ENCODE data around the gene GJD2. TPM values are rescaled to one million over a fixed set of nuclear protein-coding genes. Genes with fewer than 3 reads are reported as not detected.

The GJD2 gene
- total and polyA plus RNA-seq, 2 experiments from 2014 or later = not detected

DNA sequence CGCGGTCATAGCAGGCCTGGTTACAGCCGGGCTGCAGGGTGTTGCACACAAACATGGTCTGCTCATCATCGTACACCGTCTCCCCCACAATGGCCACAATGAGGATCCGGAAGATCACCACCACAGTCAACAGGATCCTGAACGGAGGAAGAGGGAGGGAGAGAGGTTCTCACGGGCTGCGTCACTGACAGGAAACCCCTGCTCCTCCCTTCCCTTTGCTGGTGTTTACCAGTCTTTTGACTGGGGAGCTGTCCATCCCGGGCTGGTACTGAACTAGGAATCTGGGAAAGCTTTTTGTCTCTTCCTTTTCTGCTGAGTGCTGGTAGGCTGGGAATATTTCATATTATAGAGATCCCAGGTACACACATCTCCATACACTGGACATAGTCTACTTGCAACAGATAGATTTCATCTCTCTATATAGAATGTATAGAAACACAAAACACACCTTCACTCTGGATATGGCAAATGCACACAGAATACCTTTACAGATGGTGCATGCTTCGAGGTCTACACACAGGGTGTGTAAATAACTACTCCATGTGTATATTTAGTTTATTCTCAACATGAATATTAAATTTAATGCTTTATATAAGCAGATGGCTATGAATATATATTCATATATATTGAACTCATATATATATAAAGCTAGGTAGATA lies 1.4 kb downstream of the GJD2 start:
- Histone ChIP-seq H3K79me2 (ENCODE audit: insufficient read depth) (no peaks in the 10 kb centered on the region), H3K4me3 (no peak overlapping the region), H2AFZ (no peak overlapping the region), H3K27me3 (replicated peaks; ENCODE audit: insufficient read depth) (peaks cover 58% of the 10 kb centered on the region), H3K9ac (no peak overlapping the region), H3K9me3 (ENCODE audit: low read depth) (no peaks in the 10 kb centered on the region), H3K36me3 (ENCODE audit: low read depth) (no peaks in the 10 kb centered on the region), H3K4me1 (ENCODE audit: insufficient read depth) (no peaks in the 10 kb centered on the region), H3K27ac (no peak overlapping the region), H4K20me1 (ENCODE audit: insufficient read depth) (no peaks in the 10 kb centered on the region), H3F3A (ENCODE audit: insufficient read depth) (no peaks in the 10 kb centered on the region), H3K4me2 (ENCODE audit: unreplicated experiment) (no peak overlapping the region), H3K9me2 (ENCODE audit: insufficient read depth) (no peaks in the 10 kb centered on the region)
- WGBS, 2 experiments (ENCODE audit: low coverage in 1 of 2, low lambda C conversion rate in 2 of 2, missing lambda C conversion rate in 2 of 2) = 29 to 45% methylated on average over 11 of the region's 11 CpGs
- in situ Hi-C loops (cut with MboI) = no loop called here
- TF ChIP-seq EZH2phosphoT487 (IDR thresholded peaks at IDR 0.05; ENCODE audit: insufficient read depth, low read depth) (no peak), EZH2 (IDR thresholded peaks at IDR 0.05; ENCODE audit: insufficient read depth, poor library complexity, severe bottlenecking) (peak; percentile 18)
- DNase-seq = peak; percentile 78

DNA sequence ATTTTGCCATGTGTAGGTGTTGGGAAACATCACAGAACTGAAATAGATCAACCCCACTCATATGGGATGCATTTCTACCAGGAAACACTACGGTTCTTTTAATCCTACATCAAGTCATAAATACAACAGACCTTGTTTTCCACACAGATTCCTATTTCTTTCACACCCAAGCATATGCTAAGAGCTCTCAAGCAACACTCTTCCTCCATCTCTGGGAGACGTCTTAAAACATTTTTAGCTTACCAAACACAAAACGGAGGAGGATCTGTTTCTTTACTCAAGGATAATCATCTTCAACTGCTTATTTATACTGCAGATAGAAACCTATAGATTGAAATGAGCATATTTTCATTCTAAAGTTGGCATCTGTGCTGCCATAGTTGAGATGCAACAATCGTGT lies 5.1 kb downstream of the GJD2 start:
- no peaks in the 10 kb centered on the region for H3K79me2 ChIP-seq (ENCODE audit: insufficient read depth)
- no peak overlapping the region for H3K4me2 ChIP-seq (ENCODE audit: unreplicated experiment)
- WGBS, 2 experiments (ENCODE audit: low coverage in 1 of 2, low lambda C conversion rate in 2 of 2, missing lambda C conversion rate in 2 of 2) = 39 to 52% methylated on average over 4 of the region's 4 CpGs
- H3K9me3 ChIP-seq (ENCODE audit: low read depth) = no peaks in the 10 kb centered on the region
- no peaks in the 10 kb centered on the region for H4K20me1 ChIP-seq (ENCODE audit: insufficient read depth)
- no peaks in the 10 kb centered on the region for H3K4me1 ChIP-seq (ENCODE audit: insufficient read depth)
- H3K36me3 ChIP-seq (ENCODE audit: low read depth) = no peaks in the 10 kb centered on the region
- TF ChIP-seq EZH2phosphoT487 (IDR thresholded peaks at IDR 0.05; ENCODE audit: insufficient read depth, low read depth) (no peak), EZH2 (IDR thresholded peaks at IDR 0.05; ENCODE audit: insufficient read depth, poor library complexity, severe bottlenecking) (no peak)
- no peak overlapping the region for H3K27ac ChIP-seq
- no peaks in the 10 kb centered on the region for H3K9me2 ChIP-seq (ENCODE audit: insufficient read depth)
- peaks cover 21% of the 10 kb centered on the region for H3K27me3 ChIP-seq (replicated peaks; ENCODE audit: insufficient read depth)
- in situ Hi-C loops (cut with MboI) = no loop called here
- DNase-seq = no peak
- no peak overlapping the region for H3K4me3 ChIP-seq
- no peak overlapping the region for H3K9ac ChIP-seq
- no peak overlapping the region for H2AFZ ChIP-seq
- no peaks in the 10 kb centered on the region for H3F3A ChIP-seq (ENCODE audit: insufficient read depth)

- H3K4me3 ChIP-seq = no peak overlapping the region
- H3K79me2 ChIP-seq (ENCODE audit: insufficient read depth) = no peaks in the 10 kb centered on the region
- 0 out of 2 replicates have a peak, but pooled peaks cover 3% of the 10 kb centered on the region for H3K27me3 ChIP-seq (replicated peaks; ENCODE audit: insufficient read depth)
- H3K9me2 ChIP-seq (ENCODE audit: insufficient read depth) = no peaks in the 10 kb centered on the region
- no peak for TF ChIP-seq EZH2phosphoT487 (IDR thresholded peaks at IDR 0.05; ENCODE audit: insufficient read depth, low read depth)
- no peak for TF ChIP-seq EZH2 (IDR thresholded peaks at IDR 0.05; ENCODE audit: insufficient read depth, poor library complexity, severe bottlenecking)
- H2AFZ ChIP-seq = no peak overlapping the region
- H3K9me3 ChIP-seq (ENCODE audit: low read depth) = no peaks in the 10 kb centered on the region
- no peak overlapping the region for H3K27ac ChIP-seq
- H3K9ac ChIP-seq = no peak overlapping the region
- peaks cover 8% of the 10 kb centered on the region; the same call in 1 of the 2 replicates for H3K4me1 ChIP-seq (ENCODE audit: insufficient read depth)
- no peak overlapping the region for H3K4me2 ChIP-seq (ENCODE audit: unreplicated experiment)
- H3K36me3 ChIP-seq (ENCODE audit: low read depth) = no peaks in the 10 kb centered on the region
- in situ Hi-C loops (cut with MboI) = no loop called here
- DNase-seq = no peak
- no peaks in the 10 kb centered on the region for H3F3A ChIP-seq (ENCODE audit: insufficient read depth)
- H4K20me1 ChIP-seq (ENCODE audit: insufficient read depth) = no peaks in the 10 kb centered on the region
- WGBS, 2 experiments (ENCODE audit: low coverage in 1 of 2, low lambda C conversion rate in 2 of 2, missing lambda C conversion rate in 2 of 2) = 84 to 89% methylated on average over 2 of the region's 2 CpGs
Observed at GRCh38 chr15:34739346-34739745, 15.5 kb downstream of the GJD2 start.

DNA sequence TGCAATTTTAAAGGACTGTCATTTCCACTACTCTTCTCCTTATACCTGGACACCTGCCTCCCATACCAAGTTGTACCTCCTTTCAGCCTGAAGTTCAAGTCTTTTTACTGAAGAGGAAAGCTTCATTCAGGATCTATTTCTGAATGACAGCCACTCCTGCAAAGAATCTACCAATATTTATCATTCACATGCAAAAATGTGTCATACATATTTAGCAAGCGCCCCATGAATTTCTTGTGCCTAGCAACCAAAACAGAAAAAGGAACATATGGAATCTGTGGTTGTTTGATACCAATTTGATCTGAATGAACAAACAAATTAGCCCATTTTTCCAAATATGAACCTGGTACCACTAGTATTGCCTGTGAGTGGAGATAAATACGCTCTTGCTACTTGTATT lies 16.8 kb downstream of the GJD2 start:
- Histone ChIP-seq H3K4me3 (no peak overlapping the region), H3K4me2 (ENCODE audit: unreplicated experiment) (peak overlapping the region; percentile 13), H3K4me1 (ENCODE audit: insufficient read depth) (peaks cover 8% of the 10 kb centered on the region; the same call in 1 of the 2 replicates), H3F3A (ENCODE audit: insufficient read depth) (no peaks in the 10 kb centered on the region), H2AFZ (no peak overlapping the region), H3K79me2 (ENCODE audit: insufficient read depth) (no peaks in the 10 kb centered on the region), H4K20me1 (ENCODE audit: insufficient read depth) (no peaks in the 10 kb centered on the region), H3K9me3 (ENCODE audit: low read depth) (no peaks in the 10 kb centered on the region), H3K9ac (no peak overlapping the region), H3K27ac (no peak overlapping the region), H3K36me3 (ENCODE audit: low read depth) (no peaks in the 10 kb centered on the region), H3K27me3 (replicated peaks; ENCODE audit: insufficient read depth) (0 out of 2 replicates have a peak, but pooled peaks cover 3% of the 10 kb centered on the region), H3K9me2 (ENCODE audit: insufficient read depth) (no peaks in the 10 kb centered on the region)
- no peak for DNase-seq
- in situ Hi-C loops (cut with MboI) = no loop called here
- TF ChIP-seq EZH2phosphoT487 (IDR thresholded peaks at IDR 0.05; ENCODE audit: insufficient read depth, low read depth) (no peak), EZH2 (IDR thresholded peaks at IDR 0.05; ENCODE audit: insufficient read depth, poor library complexity, severe bottlenecking) (no peak)
- WGBS, 2 experiments (ENCODE audit: low coverage in 1 of 2, low lambda C conversion rate in 2 of 2, missing lambda C conversion rate in 2 of 2) = 74 to 83% methylated on average over 2 of the region's 2 CpGs

Measured in GM23248 (cell line).